ENCODE measurements around the gene SIPA1L3.

The SIPA1L3 gene

DNA sequence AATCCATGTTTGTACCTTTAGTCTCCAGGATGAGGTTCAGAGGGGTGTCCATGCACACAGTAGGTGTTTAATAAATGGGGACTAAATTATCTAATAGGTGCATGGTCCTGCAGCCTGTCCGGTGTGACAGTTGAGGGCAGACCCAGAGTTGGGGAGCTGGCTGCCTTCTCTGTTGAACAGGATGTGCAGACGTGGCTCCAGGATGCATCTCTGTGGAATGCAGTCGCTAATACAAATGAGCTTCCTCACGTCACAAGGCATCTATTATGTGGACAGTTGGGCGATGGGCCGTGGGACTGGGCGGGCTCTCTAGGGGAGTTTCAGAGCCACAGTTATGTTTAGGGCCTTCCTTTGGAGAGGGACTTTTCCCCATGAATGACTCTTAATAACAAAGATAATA is 71.0 kb downstream of the SIPA1L3 start:
- no peak for DNase-seq

DNA sequence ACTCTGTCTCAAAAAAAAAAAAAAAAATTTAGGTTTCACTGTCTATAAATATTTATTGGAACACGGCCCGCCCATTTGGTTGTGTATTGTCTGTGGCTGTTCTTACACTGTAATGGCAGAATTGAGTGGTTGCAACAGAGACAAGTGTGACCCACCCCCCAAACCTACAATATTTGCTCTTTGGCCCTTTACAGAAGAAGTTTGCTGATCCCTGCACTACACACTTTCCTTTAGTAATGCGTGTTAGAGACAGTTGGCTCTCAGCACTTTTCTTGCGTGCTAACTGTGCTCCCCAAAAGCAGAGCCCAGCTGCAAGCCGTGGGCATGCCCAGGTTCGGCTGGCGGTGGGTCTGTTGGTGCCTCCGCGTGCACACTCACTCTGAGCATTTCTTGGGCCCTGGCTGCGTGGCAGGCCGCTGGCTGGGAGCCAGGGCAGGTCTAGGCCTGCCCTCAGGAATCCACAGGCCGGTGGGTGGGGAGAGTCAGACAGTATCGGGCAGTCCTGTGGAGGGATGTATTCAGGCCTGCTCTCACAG is 72.6 kb downstream of the SIPA1L3 start:
- DNase-seq, result no peak

DNA sequence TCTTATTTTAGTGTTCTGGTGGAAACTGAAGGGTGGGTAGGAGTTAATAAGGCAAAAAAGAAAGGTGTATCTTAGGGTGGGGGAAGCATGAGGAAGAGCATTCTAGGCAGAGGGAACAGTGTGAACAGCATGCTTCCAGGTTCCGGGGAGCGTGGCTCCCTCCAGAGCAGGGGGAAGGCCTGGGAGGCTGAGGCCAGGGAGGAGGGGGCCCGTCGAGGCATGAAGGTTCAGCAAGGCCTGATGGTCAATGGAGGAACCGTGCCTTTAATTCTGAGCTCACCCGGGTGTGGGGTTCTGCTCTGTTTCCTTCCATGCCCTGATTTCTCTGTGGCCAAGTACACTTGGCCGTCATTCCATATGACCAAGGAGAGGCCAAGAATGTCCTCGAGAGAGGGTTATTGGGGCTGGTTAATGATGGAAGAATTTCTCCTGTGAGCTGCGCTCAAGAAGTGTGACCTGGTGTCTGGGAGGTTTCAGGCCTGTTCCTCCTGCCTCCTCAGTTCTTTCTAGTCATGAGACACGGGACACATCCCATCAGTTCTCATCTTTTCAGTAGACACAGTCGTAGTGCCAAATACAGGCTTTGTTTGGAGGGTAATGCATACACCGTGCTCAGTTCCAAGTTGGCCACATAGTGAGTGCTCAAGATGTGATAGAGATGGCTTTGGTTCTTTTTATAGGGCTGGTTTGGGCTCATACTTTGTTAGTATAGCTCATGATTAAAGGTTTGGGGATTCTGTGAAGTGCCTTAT is 73.6 kb downstream of the SIPA1L3 start:
- no peak for DNase-seq

DNA sequence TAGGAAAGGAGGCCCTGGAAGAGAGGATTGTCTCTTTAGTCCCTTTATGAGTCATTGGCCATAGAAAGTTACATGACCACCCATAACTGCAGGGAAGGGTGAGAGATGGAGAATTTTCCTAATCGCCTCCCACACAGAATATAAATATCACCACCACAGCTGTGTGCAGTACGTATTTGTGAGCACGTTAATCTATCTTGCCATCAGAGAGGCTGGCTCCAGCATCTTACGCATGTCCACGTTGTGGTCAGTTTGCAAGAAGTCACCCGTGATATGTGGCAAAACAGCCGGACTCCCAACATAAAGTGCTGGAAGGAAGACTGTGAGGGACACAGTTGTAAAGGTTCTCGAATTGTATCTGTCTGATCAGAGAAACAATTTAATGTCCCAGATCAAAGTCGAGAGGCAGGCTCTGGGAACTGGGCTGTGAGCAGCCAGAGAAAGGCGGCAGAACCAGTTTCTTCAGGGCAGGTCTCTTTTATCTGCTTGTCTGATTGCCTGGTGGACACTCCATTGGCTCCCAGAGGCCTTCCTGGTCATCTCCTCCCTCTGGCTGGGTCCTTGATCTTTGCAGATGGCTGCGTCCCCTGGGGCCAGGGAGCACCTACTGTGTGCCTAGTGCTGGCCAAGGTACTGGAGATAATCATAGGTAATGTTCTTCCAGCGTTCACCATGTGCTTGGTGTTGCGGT is 74.9 kb downstream of the SIPA1L3 start:
- DNase-seq, result no peak

DNA sequence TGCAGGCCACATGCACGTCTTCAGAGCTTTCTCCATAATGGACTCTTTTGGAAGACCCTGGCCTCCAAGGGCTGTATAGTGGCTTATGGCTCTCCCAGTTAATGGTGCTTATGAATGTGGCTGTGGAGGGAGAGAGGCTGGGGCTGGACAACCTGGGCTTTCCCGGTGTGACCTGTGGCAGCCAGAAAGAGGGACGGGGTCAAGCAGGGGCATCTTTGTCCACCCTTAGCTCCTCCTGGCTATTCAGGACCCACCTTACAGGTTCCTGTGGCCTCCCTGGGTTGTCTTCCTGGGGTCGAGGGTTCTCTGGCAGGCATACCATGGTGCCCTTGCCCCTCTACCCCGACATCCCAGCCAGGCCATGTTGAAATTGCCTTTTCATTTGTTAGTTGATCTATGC is 75.6 kb downstream of the SIPA1L3 start:
- no peak for DNase-seq

DNA sequence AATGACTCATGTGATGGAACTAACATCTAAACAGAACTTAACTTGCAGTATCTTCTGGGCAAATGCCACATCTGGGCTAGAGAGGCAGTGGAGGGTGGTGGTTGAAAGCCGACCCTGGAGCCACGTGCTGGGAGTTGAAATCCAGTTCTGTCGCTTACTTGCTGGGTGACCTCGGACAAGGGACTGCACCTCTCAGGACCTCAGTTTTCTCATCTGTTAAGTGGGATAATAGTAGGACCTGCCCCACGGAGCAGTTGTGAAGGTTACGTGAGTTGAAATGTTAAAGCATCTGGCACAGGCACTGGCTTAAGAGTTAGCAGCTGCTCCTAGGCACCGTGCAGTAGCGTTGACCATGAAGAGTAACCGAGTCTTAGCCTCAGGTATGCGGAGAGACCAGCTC is 76.1 kb downstream of the SIPA1L3 start:
- no peak for DNase-seq

DNA sequence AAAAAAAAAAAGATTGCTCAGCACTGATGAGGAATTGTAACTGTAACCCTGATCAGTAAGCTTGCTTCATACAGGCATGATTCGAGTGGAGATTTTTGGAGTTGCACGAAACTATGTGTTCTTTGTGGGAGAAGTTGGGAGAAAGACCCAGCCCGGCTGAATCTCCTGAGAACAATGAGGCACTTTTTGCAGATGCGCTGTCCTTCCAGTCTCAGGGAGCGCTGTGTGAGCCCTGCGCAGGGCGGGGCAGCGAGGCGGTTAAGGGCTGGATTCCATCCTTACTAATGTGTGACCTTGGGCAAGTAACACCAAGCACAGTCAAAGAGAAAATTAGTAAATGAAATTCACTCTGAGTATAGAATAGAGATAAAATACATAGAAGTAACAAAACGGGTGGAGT is 76.9 kb downstream of the SIPA1L3 start:
- no peak for DNase-seq

DNA sequence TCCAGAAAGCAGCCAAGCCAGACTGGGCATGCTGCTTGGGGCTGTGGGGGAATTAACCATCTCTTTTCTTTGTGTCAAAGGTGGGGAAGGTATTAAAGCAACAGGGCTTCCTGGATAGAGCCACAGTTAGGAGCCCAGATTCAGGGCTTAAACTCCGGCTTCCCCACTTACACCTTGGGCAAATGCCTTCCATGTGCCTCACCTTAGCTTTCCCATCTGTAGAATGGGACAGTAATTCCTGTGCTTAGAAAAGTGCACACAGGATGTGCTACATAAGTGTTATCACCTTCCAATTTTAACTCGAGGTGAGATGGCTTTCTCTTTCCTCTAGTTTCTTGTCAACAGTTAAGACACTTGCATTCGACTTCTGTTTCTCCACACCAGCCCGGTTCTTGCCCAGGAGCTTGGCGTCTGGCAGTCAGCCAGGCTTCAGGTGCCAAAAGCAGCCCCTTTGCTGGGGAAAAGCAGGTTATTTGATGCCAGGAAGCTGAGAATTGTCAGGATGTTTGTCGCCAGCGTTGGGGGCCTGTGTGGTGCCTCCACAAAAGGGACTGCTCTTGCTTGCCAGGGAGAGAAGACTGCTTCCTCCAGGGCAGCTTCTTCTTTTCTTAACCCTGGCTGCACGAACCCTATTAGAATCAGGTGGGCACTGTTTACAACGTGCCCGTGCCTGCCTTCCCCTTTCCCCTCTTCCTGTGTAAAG is 79.2 kb downstream of the SIPA1L3 start:
- no peak for DNase-seq

DNA sequence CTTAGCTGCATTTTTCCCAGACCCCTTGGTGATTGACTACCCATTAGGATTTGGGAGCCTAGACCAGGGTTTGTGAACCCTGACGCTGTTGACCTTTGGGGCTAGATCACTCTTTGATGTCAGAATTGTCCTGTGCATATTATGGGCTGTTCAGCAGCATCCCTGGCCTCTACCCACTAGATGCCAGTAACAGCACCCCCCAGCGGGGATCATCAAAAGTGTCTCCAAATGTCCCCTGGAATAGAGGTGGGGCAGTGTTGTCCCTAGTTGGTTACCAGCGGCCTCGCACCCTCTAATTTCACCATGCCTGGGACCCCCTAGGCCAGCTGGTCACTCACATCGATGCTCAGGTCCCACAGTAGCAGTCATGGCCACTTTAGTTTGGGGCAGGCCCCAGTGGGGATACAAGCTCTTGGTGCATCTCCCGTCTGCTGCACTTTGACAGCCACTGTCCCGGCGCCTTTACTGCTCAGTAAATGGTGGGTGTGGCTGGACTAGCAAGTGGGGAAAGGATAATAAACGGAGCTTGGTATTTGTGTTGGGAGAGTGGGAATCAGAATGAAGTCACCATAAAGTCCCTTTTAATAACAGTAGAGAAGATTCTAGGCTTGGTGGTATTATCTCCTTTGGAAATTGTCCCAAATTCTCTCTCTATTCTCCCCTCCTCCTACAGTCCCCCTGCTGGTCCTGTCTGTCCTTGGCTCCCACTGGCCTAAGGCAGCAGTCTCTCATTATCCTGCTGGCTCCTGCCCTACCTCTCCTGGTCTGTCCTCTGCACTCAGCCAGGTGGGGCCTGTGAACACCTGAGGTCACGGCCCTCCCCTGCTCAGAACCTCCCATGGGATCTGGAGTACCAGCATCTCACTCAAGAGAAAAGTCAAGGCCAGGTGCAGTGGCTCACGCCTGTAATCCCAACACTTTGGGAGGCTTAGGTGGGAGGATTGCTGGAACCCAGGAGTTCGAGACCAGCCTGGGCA is 80.6 kb downstream of the SIPA1L3 start:
- no peak for DNase-seq

DNA sequence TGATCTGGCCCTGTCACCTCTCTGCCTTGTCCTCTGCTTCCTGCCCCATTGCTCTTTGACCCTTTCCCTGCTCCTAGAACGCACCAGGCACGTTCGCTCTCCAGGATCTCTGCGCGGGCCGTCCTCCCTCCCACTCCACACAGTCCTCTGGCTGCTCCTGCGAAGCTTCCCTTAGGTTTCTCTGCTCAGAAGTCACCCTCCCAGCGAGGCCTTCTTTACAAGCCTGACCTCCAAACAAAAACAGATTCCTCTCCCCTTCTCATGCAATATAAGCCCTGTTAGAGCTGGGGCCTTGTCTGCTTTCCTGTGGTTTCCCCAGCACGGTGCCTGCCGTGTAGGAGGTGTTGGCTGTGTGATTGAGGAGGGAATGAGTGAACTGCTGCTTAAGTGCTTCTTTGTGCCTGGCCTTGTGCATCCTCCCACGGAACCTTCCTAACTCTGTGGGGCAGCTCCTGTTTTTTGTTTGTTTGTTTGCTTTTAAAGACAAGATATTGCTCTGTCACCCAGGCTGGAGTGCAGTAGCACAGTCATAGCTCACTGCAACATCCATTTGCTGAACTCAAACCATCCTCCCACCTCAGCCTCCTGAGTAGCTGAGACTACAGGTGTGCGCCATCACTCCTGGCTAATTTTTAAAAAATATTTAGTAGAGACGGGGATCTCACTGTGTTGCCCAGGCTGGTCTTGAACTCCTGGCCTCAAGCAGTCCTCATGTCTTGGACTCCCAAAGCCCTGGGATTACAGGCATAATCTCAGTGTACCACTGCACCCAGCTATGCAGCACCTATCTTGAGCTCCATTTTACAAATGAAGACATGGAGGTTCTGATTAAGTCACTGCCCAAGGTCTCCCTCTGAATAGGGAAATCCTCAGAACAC is 82.0 kb downstream of the SIPA1L3 start:
- DNase-seq, result peak; percentile 7

DNA sequence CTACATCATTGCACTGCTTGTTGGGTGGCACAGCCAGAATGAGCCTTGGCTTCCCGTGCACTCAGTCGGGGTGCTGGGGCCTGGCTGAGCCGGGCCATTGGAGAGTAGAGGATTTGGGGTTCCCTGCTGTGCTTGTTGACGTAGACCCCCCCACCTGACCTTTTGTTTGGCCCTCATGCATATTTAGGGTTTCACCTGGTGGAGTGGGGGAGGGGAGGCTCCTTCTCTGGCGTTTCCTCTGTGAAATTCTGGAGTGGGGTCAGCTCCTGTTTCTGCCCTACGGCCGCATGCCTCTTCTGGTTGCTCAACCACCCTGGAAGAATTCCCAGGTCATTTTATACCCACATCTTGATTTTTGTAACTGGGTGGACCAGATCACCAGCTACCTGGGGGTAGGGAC is 82.8 kb downstream of the SIPA1L3 start:
- DNase-seq, result no peak

DNA sequence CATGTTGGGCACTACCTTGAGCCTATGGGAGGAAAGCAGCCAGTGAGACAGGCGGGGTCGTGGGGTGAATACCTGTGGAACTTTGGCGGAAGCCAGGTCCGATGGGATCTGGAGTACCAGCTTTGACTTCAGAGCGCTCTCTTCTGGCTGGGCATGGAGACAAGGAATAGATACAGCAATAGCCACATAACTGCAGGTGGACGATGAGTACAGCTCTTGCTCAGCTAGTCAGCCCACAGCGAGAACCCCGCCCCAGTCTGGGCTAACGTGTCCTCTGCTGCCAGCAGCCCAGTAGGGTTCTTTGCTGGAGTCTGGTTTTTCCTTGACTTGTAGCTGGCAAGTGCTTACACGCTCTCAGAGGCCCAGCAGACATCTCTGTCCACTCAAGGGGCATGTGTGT is 83.4 kb downstream of the SIPA1L3 start:
- no peak for DNase-seq

DNA sequence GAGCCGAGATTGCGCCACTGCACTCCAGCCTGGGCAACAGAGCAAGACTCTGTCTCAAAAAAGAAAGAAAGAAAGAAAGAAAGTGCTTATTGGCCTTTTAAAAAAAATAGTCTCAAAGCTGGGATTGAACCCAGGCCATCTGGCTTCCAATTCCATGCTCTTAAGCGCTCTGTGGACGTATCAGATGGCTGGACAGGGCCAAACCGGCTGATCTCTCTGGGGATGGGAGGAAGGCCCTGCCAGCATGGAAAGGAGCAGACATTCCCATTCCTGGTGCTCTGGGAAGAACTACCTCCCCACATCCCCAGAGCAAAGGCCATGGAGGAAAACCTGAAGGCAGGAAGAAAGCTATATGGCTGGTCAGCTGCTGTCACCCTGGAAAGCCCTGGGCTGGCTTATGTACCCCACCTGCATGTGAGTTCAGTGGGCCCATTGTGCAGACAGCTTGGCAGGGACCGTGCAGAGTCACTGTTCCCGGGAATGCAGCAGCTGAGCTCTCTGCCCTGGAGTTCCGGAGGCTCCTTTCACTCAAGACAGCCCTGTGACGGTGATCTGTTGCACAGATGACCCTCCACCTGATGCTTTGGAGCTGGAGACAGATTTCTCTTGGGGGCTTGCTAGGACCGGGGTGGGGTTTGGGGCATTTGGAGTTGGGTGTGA is 84.3 kb downstream of the SIPA1L3 start:
- no peak for DNase-seq

DNA sequence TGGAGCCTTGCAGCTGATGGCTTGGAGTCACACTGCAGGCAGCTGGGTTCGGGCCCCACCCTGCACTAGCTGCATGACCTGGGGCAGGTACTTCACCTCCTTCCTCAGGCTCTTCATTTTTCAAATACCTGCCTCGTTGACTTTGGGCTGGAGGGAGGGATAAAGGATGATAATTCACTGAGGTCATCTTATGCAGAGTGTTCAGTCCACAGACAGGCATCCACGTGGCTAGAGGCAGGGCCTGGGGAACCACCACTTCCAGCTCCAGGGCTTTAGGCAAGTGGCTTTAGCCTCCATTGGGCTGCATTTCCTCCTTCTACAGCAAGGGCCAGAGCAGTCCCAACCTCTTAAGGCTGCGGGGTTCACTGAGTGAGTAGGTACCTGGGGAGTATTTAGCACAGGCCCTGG is 84.8 kb downstream of the SIPA1L3 start:
- DNase-seq, result no peak

DNA sequence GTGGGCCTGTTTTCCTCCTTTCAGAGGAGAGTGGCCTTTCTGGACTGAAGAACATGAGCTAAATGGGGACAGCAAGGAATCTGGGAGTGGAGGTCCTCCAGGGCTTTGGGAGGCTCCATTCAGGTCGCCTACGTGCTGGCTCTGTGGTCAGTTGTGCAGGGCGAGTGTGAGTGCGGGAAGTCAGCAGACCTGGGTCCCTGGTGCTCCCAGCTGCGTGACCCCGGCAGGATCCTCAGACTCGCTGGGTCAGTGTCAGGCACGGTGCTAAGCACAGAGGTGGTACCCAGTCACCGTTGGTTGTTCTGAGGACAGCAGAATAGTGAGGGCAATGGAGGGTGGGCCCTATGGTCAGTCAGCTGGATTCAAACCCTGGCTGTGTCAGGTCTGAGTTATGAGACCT is 85.8 kb downstream of the SIPA1L3 start:
- DNase-seq, result no peak

DNA sequence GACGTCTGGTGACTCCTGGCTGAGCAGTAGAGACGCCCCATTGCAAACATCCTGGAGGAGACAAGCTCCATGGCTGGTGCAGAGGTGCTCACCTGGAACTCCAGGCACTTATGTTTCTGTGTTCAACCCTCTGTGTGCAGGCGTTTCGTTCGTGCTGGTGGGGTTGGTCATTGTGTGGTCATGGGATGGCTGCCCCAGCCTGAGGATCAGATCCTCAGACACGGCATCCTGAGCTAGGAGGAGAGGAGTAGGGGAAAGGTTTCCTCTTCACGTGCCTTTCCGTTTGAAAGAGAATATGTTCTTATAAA is 87.8 kb downstream of the SIPA1L3 start:
- no peak for DNase-seq

DNA sequence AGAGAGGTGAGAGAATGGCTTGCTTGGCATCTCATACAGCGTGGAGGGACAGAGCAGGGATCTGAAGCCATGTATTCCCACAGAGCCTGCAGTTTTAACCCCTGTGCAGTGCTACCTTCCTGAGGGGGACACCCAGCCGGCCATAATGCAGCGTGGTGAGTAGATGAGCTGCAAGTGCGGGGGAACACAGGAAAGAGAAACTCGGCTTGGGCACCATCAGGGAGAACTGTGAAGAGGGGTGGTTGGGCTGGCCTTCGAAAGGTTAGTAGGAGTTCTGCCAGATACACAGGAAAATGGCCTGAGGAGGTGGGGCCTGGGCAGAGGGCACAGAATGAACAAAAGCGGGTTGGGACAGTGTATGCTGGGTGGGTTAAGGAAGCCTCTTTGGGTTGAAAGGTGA is 88.3 kb downstream of the SIPA1L3 start:
- no peak for DNase-seq

DNA sequence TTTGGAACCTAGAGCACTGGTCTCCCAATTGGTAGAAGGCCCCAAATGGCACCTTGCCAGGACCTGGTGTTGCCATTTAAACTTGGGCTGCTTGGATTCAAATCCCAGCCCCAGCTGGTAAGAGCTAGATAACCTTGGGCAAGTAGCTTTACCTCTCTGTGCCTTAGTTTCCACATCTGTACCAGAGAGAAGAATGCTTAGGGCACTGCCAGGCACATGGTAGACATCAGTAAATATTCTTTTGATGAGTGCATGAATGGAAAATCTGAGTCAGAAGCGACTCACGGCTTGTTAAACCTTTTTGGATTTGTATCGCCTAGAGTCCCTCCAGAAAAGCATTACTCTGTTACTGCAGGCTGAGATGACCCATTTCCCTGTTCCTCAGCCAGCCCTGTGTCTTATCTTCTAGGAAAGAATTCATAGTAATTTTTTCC is 90.9 kb downstream of the SIPA1L3 start:
- DNase-seq, result peak; percentile 29

DNA sequence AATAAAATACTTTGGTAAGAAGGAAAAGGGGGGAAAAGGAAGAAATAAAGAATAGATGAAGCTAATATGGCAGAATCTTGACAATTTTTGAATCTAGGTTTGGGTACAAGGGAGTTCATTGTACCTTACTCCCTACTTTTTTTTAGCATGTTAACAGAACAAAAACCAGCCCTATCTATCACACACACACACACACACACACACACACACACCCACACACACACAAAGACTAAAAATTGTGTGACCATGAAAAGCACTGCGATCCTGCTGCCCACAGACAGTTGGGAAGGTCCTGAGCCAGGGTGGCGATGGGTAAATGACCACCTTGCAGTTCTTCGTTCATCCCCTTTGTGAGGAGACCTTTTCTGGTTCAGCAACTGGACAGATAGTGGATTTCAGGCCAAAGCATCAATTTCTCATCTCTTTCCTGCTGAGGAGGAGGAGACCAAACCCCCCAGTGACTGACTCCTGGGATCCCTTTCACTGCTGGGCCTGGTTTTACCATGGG is 91.8 kb downstream of the SIPA1L3 start:
- no peak for DNase-seq

DNA sequence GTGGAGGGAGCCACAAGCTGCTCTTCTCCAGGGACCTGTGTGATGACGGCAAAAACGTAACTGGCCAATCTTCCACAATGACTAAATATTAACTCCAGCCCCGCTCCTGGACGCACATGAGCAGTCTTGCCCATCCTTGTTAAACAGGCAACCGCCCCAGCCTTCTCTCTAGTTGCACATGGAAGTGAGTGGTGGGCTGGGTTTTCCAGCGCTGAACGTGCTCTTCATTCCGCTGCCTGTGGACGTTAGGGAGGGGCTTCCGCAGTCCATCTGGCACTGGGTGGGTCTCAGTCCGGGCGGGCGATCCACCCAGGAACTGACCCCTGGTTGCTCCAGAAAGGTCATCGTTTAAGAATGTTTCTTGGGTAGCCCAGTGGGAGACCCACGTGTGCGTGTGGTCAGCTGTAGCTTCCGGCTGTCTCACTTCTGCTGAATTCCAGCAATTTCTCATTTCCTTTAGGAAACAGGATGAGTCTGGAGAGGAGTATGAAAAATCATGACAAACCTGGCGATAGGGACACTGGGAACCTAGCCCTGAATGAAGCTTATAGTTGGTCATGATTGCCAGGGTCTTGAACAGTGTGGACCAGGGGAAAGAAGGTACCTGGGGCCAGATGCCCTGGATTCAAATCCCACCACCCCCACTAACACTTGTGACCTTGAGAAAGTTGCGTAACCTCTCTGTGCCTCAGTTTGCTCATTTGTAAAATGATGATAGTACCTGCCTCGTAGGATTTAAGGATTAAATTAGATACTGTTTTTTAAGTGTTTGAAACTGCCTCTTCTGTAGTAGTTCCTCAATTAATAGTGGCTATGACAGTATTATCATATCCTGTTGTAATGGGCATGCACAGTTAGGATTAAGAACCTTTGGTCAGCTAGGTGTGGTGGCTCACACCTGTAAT is 92.6 kb downstream of the SIPA1L3 start:
- DNase-seq, result no peak
